Measurements from ENCODE around the gene SLC23A2. TPM values are rescaled to one million over a fixed set of nuclear protein-coding genes. Genes with fewer than 3 reads are reported as not detected.
"Not testable (repeated sequence)": the region's sequence is repeated elsewhere in the genome, so short reads cannot be mapped to it uniquely, and the experiment has no call there.

The SLC23A2 gene
- total RNA-seq, 4 donors from 2014 or later = 17.1 to 22.9 (median 20.1) TPM

- DNase-seq (ENCODE audit: low spot score) (no peak), ATAC-seq (ENCODE audit: low FRiP score) (no peak)
Measured at GRCh38 chr20:4855097-4855496, 146.2 kb downstream of the SLC23A2 start.

GRCh38 chr20:4854561-4854901 lies 146.8 kb downstream of the SLC23A2 start:
- ATAC-seq (ENCODE audit: low FRiP score) = no peak
- DNase-seq (ENCODE audit: low spot score) = no peak
- TF ChIP-seq CTCF (IDR thresholded peaks at IDR 0.05) = no peak

More at GRCh38 chr20:4855097-4855496, 146.2 kb downstream of the SLC23A2 start:
- TF ChIP-seq CTCF (IDR thresholded peaks at IDR 0.05) = no peak

- no peak for TF ChIP-seq CTCF (IDR thresholded peaks at IDR 0.05)
- DNase-seq (ENCODE audit: low spot score) (no peak), ATAC-seq (ENCODE audit: low FRiP score) (no peak)
Measured at GRCh38 chr20:4853757-4854560, 147.4 kb downstream of the SLC23A2 start.

GRCh38 chr20:4853004-4853403 lies 148.3 kb downstream of the SLC23A2 start:
- DNase-seq (ENCODE audit: low spot score) (no peak), ATAC-seq (ENCODE audit: low FRiP score) (no peak)
- TF ChIP-seq CTCF (IDR thresholded peaks at IDR 0.05) = no peak

GRCh38 chr20:4850960-4851359 lies 150.3 kb downstream of the SLC23A2 start:
- TF ChIP-seq CTCF (IDR thresholded peaks at IDR 0.05) = no peak
- no peak for DNase-seq (ENCODE audit: low spot score)
- no peak for ATAC-seq (ENCODE audit: low FRiP score)

GRCh38 chr20:4848829-4849228 lies 152.5 kb downstream of the SLC23A2 start:
- not testable (repeated sequence) for DNase-seq (ENCODE audit: low spot score)

GRCh38 chr20:4848041-4848440 lies 153.3 kb downstream of the SLC23A2 start:
- ATAC-seq (ENCODE audit: low FRiP score) = no peak
- no peak for TF ChIP-seq CTCF (IDR thresholded peaks at IDR 0.05)
- DNase-seq (ENCODE audit: low spot score) = no peak

More at GRCh38 chr20:4848829-4849228, 152.5 kb downstream of the SLC23A2 start:
- ATAC-seq (ENCODE audit: low FRiP score) = not testable (repeated sequence)
